Daoy (cell line): ENCODE results near the gene RHBDL1. TPM values are rescaled to one million over a fixed set of nuclear protein-coding genes. Genes with fewer than 3 reads are reported as not detected.

Source experiments
- DNase-seq: peaks from one replicate; pipeline ENCODE4 v3.0.0-alpha.2; 2015; ENCODE audit warnings: low read depth
- total RNA-seq: library from RNA; depleted of rRNA; stranded (reverse); fragments of >200 nt; shearing (Covaris generic); gene quantifications from 2 replicates; pipeline ENCODE4 v1.2.3, GENCODE V29; 2014

The RHBDL1 gene
- total RNA-seq, 1 experiment from 2014 or later = 0.11 TPM

DNA sequence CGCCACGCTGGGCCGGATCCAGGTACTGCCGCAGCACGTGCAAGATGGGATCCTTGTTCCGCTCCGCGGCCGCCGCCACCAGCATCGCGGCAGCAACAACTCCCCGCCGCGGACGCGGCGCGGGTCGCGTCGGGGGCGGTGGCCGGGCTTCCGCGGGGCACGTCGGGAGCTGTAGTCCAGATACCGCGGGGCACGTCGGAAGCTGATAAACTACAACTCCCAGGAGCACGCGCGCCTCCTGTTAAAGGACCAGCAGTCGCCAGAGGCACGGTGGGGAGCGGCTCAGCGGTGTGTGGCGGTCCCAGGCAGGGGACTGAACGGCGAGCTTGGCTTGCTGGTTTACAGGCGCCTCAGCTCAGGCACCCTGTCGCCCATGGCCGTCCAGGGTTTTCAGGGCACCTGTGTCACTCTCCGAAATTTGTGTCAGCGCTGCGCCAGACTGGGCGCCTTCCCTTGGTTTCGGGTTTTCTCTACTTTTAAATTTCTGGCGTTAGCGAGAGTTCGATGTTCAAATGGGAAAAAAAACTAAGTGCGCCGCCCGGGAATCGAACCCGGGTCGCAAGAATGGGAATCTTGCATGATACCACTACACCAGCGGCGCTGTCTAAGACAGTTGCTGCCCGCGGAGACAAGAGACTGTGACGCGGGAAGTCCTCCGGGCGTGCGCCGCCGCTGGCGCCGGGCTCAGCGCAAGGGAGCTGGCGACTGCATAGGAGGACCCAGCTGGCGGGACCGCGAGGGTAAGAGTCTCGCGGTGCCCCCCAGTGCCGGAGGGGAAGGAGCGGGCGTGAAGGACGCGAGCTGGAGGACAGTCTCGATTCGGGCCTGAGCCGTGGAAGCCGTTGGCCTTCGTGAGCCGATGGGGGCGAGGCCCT, 39.0 kb upstream of the RHBDL1 start, which contains the start of gene METTL26:
TSS of gene METTL26 (minus strand) at position 100 of the 875 bp plus-strand sequence. CDS start at position 85, 15 bp downstream.
- peak; percentile 94 for DNase-seq

DNA sequence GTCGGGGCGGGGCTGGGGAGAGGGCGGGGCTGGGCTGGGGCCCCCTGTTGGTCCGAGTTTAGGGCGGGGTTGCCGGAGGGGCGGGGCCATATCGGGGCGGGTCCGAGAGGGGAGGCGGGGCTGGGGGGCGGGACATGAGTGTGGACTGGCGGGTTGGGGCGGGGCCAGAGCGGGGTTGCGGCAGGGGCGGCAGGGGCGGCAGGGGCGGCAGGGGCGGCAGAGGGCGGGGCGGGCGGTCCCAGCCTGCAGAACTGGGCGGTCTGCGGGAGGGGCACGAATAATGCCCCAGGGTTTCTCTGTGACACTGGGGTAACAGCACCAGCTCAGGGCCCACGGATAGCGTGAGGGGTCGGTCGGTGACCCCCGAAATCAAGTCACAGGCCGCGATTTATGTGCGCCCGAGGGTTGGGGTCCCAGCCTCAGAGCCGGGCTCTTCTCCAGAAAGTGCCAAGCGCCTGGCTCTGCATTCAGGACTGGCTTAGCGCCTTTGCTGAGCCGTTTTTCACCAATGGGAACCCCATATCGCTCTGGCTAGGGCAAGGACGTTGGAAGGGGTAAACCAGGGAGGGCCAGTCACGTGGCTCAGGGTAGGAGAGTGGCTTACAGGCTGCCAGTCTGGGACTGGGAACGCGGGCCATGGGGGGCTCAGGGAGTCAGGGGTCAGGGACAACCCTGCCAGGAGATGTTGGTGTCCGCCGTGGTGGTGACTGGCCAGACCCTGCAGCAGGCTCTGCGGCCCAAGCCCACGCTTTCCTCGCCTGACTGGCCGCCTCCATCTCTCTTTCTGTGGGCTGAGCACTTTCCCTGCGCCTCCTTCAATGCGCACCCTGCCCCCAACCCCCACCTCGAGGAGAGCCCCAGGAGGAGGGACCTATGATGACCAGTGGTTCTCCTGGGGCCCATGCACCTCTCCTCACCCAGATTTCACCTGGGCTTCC, 38.1 kb upstream of the RHBDL1 start:
- DNase-seq = peak; percentile 89

DNA sequence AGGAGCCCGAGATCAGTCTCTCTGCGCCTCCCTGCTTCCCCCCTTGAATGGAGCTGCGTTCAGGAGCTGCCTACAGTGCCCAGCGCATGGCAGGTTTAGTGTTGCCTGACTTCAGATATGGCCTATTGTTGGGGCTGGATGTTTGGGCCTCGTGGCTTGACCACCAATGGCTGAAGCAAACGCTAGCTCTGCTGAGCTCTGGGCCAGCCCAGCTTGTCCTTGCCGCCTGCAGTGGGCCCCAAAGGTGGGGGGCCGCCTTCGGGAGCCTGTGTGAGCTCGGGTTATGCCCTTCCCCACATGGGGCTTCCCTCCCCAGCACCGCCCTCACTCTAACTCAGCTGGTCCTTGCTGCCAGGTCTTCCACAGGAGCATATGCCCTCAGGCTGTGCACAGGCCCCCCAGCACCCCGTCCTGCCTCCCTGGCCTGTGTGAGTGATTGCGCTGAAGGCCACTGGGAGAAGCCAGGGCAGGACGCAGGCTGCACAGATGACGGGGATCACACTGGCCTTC, 37.4 kb upstream of the RHBDL1 start:
- no peak for DNase-seq

DNA sequence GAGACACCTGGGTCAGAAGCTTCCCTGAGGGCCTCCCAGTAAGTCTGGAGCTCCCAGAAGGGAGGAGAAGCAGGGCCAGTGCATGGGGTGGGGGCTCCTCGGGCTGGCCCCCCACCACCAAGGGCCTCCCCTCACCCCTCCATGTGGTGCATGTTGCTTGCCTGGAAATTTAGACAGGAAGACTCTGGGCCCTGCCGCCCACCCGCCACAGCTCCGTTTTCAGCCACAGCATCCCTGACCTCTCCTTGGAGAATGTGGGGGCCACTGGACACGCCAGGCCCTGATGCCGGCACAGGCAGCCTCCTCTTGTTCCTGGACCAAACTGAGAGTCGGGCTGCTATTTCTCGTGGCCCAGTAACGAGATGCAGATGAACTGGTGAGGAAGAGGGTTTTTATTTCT, 36.6 kb upstream of the RHBDL1 start:
- no peak for DNase-seq

DNA sequence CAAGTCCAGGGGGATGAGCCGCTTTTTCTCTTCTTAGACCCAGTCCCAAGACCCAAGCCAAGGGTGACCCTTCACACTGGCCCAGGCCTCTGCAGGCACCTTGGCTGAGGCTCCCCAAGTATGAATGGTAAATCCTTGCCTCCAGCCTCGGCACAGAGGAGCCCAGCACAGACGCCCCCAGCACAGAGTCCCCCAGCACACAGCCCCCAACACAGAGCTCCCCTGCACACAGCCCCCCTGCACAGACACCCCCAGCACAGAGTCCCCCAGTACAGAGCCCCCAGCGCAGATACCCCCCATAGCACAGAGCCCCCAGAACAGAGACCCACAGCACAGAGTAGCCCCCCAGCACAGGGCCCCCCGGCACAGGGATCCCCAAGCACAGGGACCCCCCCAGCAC, 34.9 kb upstream of the RHBDL1 start:
- no peak for DNase-seq

DNA sequence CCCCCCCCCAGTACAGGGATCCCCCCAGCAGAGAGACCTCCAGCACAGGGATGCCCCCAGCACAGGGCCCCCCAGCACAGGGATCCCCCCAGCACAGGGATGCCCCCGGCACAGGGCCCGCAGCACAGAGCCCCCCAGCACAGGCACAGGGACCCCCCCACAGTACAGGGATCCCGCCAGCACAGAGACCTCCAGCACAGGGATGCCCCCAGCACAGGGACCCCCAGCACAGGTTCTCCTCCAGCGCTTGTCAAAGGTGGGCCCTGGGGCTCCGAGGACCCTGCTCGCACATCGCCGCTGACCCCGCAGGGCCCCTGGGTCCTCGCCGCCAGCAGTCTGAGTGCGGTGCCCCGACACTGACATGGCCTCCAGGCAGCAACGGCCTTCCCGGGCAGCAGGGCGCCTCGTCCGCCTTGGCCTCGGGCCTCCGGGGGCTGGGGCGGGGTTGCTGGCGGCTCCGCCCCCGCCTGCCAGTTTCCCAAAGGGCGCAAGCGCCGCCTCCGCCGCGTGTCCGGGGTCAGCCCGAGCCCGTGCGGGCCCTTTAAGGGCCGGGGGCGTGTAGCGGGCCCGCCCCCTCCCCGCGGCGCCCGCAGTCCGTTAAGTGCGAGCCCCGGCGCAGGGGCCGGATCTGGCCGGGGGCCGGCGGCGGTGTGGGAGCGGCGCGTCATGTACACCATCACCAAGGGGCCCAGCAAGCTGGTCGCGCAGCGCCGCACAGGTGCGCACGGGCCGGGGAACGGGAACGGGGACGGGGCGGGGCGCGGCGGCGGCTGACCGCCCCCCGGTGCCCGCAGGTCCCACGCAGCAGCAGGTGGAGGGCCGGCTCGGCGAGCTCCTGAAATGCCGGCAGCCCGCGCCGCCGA, 33.9 kb upstream of the RHBDL1 start, which contains the start of gene MCRIP2:
TSS of gene MCRIP2 (plus strand) at position 503 of the 863 bp plus-strand sequence. CDS start at position 667, 164 bp downstream.
- DNase-seq = peak; percentile 81

DNA sequence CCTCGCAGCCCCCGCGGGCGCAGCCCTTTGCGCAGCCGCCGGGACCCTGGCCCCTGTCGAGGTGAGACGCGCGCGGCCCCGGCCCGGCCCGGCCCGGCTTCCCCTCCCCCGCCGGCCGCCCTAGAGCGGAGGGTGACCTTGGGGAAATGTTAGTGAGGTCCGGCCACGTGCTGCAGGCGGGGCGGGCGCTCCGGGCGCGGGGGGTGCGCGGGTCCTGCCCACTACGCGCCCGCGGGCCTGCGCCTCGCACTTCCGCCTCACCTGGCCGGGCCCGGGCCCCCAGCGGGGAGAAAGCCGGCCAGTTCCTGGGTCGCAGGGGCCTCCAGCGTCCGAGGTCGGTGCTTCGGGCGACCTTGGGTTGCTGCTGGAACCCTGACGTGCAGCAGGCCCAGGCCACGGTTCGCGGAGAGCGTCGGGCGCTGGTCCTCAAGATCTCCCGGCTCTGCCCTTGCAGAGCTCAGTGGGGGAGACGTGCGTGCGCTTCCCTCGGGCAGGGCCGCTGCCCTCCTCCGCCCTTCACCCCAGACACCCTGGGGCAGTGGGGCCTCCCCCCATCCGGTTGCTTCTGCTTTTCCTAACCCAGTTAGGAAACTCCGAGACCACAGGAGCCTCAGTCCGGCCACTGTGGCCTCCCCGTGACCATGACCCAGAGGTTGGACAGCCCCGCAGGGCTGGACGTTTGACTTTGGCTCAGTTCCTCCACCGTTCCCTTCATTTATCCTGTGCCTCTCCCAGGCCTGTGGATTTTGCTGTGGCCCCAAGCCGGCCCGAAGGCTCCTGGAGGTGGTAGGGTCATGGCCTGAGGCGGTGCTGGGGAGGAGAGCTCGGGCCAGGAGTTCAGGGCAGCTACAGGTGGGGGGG, 33.1 kb upstream of the RHBDL1 start:
- DNase-seq = peak; percentile 37

DNA sequence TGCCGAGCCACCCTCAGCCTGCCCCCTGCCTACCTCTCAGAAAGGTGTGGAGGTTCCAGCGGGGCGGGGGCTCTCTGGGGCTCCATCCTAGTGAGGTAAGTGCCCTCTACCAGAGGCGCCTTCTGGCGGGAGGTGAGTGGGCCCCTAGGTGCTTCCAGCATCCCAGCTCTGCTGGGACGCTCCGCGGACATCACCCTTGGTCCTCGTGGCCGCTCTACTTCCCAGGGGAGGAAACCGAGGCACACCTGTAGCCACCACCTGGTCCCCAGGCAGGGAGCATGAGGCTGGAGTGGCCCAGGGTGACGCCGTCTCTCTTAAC, 32.5 kb upstream of the RHBDL1 start:
- no peak for DNase-seq

DNA sequence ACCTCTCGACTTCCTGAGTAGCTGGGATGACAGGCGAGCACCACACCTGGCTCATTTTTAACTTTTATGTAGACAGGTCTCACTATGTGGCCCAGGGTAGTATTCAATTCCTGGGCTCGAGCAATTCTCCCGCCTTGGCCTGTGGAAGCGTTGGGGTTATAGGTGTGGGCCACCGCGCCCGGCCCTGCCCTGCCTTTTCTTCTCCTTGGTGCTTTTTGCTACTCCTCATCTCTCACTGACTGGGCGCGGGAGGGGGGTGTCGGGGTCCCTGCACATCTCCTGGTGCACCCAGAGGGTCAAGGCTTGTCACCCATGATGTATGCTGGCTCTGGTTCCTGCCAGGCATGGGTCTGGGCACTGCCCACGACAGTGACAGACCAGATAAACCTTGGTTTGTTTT, 30.9 kb upstream of the RHBDL1 start:
- no peak for DNase-seq

DNA sequence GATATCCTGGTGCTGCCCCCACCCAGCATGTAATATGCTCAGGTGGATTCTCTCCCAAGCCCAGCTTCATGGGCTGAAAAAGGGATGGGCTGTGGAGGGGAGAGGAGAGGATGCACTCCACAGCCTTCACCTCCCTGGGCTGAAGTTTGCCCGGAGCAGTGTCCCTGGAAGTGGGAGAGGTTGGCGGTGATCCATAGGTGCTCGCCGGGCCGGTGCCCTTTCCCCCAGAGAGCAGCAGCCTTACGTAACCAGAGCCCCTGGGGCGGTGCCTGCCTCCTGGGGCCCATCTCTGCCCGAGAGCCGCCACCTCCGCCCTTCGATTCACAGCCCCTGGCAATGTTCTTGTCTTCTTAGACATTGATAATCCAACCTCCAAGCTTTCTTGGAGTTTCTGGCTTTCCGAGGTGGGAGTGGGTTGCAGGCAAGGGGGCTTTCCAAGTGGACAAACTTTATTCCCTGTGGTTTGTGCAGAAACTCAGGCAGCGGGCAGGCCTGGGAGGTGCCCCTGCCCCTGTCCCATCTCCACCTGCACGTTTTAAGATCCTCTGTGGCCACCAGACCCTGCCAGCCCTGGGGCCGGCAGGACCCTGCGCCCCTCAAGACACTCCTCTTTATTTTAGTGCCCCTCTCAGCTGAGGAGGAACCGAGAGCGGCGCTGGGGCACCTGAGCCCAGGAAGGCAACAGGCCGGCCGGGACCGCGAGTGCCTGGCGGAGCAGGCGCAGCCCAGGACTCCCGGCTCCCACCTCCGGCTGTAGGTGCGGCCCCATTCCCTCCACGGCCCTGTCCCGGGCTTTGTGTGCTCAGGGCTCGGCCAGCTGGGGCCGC, 29.4 kb upstream of the RHBDL1 start:
- peak; percentile 49 for DNase-seq

DNA sequence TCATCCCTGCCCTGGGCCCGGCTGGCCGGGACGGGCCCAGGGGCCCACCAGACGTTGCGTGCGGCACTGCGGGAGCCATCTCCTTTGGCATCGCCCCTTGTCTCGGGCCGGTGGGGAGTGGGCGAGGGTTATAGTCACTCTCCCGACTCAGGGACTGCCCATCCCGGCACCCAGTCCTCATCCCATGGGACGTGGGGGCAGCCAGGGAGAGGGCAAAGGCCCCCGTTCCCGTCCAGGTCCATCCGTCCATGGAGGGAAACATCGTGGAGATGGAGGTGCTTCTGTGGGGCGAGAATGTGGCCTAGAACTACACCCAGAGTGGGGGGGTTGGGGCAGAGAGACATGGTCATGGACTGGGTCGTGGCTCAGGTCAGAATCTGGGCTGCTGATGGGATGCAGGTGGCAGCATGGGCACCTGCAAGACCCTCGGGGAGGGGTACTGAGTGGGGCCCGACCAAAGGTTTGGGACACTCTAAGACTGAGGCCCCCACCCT, 28.7 kb upstream of the RHBDL1 start:
- no peak for DNase-seq

DNA sequence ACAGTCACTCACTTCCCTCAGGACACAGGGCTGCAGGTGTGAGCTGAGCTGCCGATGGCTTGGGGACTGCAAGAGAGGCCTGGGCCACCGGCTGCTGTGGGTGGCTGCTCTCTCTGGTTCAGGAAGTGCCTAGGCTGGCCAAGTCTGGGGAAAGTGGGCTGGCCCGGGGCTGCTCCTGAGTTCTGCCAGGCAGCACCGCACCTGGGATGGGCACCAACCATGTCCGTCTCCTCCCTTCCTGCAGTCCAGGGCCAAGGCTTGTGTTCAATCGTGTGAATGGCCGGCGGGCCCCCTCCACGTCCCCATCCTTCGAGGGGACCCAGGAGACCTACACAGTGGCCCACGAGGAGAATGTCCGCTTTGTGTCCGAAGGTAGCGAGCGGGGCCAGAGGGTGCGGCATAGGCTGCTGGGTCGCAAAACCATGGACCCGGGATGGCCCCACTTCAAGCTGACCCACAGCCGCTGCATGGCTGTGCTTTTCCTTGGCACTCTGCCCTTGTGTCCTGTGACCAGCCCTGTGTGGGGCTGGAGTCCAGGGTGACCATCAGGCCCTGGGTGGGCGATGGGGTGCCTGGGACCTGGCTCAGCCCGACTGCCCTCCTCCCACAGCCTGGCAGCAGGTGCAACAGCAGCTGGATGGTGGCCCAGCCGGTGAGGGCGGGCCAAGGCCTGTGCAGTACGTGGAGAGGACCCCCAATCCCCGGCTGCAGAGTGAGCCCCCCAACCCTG, 28.1 kb upstream of the RHBDL1 start:
- DNase-seq = no peak

DNA sequence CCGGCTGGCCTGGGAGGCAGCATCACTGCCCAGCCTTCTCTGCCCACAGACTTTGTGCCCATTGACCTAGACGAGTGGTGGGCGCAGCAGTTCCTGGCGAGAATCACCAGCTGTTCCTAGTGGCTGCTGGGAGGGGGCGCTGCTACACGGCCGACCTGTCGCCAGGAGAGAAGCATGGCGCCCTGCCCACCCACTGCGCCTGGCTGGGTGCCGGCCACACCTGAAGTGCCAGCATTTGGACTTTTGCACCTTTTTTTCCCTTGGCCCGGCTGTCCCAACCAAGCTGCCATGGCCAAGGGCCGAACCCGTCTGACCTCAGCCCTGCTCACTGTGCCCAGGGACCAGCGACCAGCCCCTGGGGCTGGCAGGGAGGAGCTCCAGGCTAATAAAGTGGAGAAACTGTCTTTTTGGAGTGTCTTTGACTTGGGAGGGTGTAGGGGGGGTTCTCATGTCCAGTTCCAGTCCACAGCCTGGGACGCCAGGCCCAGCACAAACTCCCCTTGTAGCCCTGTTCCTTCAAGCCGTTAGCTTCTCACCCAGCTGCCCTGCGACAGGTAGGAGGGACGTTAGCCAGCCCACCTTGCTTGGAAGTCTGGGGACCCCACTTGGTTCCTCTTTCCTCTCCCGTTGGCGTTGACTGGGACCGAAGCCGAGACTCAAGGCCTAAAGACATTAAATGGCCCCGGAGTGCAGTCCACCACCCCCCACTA, 27.2 kb upstream of the RHBDL1 start:
- DNase-seq = no peak

DNA sequence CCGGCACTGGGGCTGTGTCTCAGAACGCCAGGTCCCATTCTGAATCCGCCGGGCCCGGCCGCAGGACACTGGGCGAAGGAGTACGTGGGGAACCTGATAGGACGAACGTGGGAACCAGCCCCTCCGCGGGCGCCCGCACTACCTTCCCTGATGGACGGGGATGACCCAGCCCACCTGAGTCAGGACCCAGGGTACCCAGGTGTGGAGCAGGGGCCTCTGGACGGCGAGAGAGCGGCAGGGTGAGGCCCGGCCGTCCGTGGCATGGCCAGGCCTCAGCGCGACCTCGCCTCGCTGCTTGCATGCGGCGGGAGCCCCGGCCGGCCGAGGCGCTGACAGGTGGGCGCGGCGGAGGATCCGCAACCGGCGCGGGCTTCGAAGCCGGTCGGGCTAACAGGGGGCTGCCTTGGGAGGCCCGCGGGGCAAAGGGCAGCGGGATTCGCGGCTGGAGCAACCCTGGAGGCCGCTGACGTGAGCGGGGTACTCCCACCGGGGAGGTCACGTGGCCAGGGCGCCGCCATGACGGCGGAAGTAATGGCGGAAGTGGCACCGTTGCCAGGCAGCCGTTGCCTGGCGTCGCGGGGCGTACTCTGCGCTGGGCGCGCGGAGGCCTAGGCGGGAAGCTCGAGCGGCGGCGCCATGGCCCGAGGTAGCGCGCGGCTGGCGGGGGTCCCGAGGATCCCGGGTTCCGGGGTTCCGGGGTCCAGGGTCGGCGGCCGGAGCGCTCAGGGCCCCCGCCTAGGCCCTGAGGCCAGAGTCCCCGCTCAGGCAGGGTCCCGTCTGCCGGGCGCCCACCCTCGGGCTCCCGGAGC, 26.5 kb upstream of the RHBDL1 start, which contains the start of gene WDR90:
TSS of gene WDR90 (plus strand) at position 585 of the 809 bp plus-strand sequence. CDS start at position 637, 52 bp downstream.
- DNase-seq = peak; percentile 92

DNA sequence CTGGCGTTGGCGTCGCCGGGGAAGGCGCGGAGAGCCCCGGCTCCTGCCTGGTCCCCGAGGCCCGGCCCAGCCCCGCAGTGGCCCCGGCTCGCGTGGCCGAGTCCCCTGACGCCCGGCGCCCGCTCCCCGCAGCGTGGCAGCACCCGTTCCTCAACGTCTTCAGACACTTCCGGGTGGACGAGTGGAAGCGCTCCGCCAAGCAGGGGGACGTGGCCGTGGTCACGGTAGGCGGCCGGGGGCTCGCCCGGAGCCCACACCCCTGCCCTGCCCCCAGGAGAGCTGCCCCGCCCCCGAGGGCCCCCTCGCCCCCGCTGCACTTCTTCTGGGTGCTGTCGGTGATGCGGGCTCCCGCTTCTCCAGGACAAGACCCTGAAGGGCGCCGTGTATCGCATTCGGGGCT, 25.8 kb upstream of the RHBDL1 start:
- DNase-seq = no peak

DNA sequence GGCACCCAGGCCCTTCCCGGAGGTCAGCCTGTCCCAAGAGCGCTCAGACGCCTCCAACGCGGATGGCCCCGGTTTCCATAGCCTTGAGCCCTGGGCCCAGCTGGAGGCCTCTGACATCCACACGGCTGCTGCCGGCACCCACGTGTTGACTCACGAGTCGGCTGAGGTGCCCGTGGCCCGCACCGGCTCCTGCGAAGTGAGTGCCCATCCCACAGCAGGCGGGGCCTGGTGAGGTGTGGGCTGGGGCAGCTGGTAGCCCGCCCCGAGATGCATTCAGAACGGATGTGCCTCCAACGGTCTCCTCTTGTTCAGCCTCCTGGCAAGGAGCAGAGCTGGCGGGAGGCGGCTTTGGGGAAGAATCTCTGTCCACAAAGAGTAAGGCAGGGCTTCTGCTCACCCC, 23.6 kb upstream of the RHBDL1 start:
- no peak for DNase-seq
